ENCODE data around the gene ERICH2.

The ERICH2 gene

GRCh38 chr2:170763232-170763631 is 6.9 kb upstream of the ERICH2 start:
- no peak for DNase-seq

- no peak for DNase-seq
These were observed 5.3 kb upstream of the ERICH2 start for GRCh38 chr2:170764880-170765261.

GRCh38 chr2:170766693-170767092 is 3.5 kb upstream of the ERICH2 start:
- no peak for DNase-seq

- peak; percentile 77 for DNase-seq
These were observed 635 bp downstream of the ERICH2 start for GRCh38 chr2:170770606-170771420.

- DNase-seq: no peak
These were observed 1.3 kb downstream of the ERICH2 start for GRCh38 chr2:170771421-170771937.

GRCh38 chr2:170772295-170772694 is 2.1 kb downstream of the ERICH2 start:
- DNase-seq: no peak

- DNase-seq: no peak
These were observed 3.9 kb downstream of the ERICH2 start for GRCh38 chr2:170774074-170774473.

- DNase-seq: no peak
These were observed 8.7 kb downstream of the ERICH2 start for GRCh38 chr2:170778900-170779299.

- no peak for DNase-seq
These were observed 9.1 kb downstream of the ERICH2 start for GRCh38 chr2:170779304-170779703.

- DNase-seq: no peak
These were observed 12.5 kb downstream of the ERICH2 start for GRCh38 chr2:170782673-170783072.

GRCh38 chr2:170783549-170783948 is 13.4 kb downstream of the ERICH2 start:
- DNase-seq: no peak

- no peak for DNase-seq
These were observed 28.8 kb downstream of the ERICH2 start for GRCh38 chr2:170798996-170799395.

- DNase-seq: no peak
These were observed 36.4 kb downstream of the ERICH2 start for GRCh38 chr2:170806548-170806947.

GRCh38 chr2:170812710-170813600 is 42.8 kb downstream of the ERICH2 start:
- peak; percentile 66 for DNase-seq

- peak; percentile 18 for DNase-seq
These were observed 43.7 kb downstream of the ERICH2 start for GRCh38 chr2:170813611-170814532.

GRCh38 chr2:170814533-170815230 is 44.5 kb downstream of the ERICH2 start:
- DNase-seq: peak; percentile 80

- DNase-seq: peak; percentile 57
These were observed 45.1 kb downstream of the ERICH2 start for GRCh38 chr2:170815311-170815710.

- peak; percentile 69 for DNase-seq
These were observed 45.7 kb downstream of the ERICH2 start for GRCh38 chr2:170815746-170816503.

GRCh38 chr2:170816504-170817092 is 46.4 kb downstream of the ERICH2 start, which contains the start of gene GAD1:
Gene GAD1 (plus strand): TSS chr2:170816887. CDS start chr2:170818592, 1,705 bp downstream.
- DNase-seq: peak; percentile 88
